Fibroblast of skin of abdomen (primary cell): ENCODE measurements around the gene RPL4.
A peak's percentile ranks its signal among the peaks of the same experiment; 100 is the strongest.

Source experiments
- DNase-seq: peaks from one replicate; pipeline ENCODE4 v3.0.0-alpha.2; 2013

RPL4 gene

GRCh38 chr15:66454143-66454542 lies 50.5 kb downstream of the RPL4 start:
- no peak for DNase-seq

- no peak for DNase-seq
These were observed 51.6 kb downstream of the RPL4 start for GRCh38 chr15:66452971-66453580.

GRCh38 chr15:66452420-66452819 lies 52.2 kb downstream of the RPL4 start:
- peak; percentile 6 for DNase-seq
